ENCODE results near the gene NHLRC1. TPM values are rescaled to one million over a fixed set of nuclear protein-coding genes. Genes with fewer than 3 reads are reported as not detected.
A peak's percentile ranks its signal among the peaks of the same experiment; 100 is the strongest.

NHLRC1 gene
- 2.4 and 2.9 TPM in 2 replicates for total RNA-seq

GRCh38 chr6:18122128-18123093 is at the start of gene NHLRC1:
Gene NHLRC1 (minus strand): TSS chr6:18122677. CDS start chr6:18122606, 71 bp downstream.
- peaks cover 11% of the 10 kb centered on the region for H3K79me2 ChIP-seq (ENCODE audit: insufficient read depth, low read length)
- TF ChIP-seq CTCF (IDR thresholded peaks at IDR 0.05; ENCODE audit: extremely low read depth, low read depth, low read length) = peak; percentile 89
- DNase-seq (ENCODE audit: insufficient read length, low spot score, missing footprints) = peak; percentile 97
- H4K20me1 ChIP-seq (ENCODE audit: insufficient read depth, low read length) = no peaks in the 10 kb centered on the region
- peak within 1 kb of the TSS; percentile 77 for H3K4me3 ChIP-seq (ENCODE audit: insufficient read depth, low read length)
- H3K27ac ChIP-seq (ENCODE audit: low read depth, low read length) = peak within 1 kb of the TSS; percentile 44
- peak within 1 kb of the TSS; percentile 93 for H3K4me2 ChIP-seq (ENCODE audit: insufficient read depth, low read length)
- H3K9me3 ChIP-seq (ENCODE audit: low read depth, low read length) = no peaks in the 10 kb centered on the region
- peaks cover 11% of the 10 kb centered on the region for H3K4me1 ChIP-seq (ENCODE audit: insufficient read depth, low read length)
- H3K36me3 ChIP-seq (ENCODE audit: insufficient read depth, low read length) = no peaks in the 10 kb centered on the region
- H3K27me3 ChIP-seq (ENCODE audit: insufficient read depth, low read length) = no peaks in the 10 kb centered on the region
- H2AFZ ChIP-seq (ENCODE audit: low read length) = peak within 1 kb of the TSS; percentile 100

GRCh38 chr6:18171871-18172270 is 49.4 kb upstream of the NHLRC1 start:
- no peaks in the 10 kb centered on the region for H3K27me3 ChIP-seq (ENCODE audit: insufficient read depth, low read length)
- H3K9me3 ChIP-seq (ENCODE audit: low read depth, low read length) = no peaks in the 10 kb centered on the region
- no peaks in the 10 kb centered on the region for H3K79me2 ChIP-seq (ENCODE audit: insufficient read depth, low read length)
- no peak overlapping the region for H3K4me2 ChIP-seq (ENCODE audit: insufficient read depth, low read length)
- no peak overlapping the region for H3K4me3 ChIP-seq (ENCODE audit: insufficient read depth, low read length)
- peaks cover 20% of the 10 kb centered on the region for H3K36me3 ChIP-seq (ENCODE audit: insufficient read depth, low read length)
- no peak for DNase-seq (ENCODE audit: insufficient read length, low spot score, missing footprints)
- H2AFZ ChIP-seq (ENCODE audit: low read length) = no peak overlapping the region
- H3K27ac ChIP-seq (ENCODE audit: low read depth, low read length) = no peak overlapping the region
- H3K4me1 ChIP-seq (ENCODE audit: insufficient read depth, low read length) = peaks cover 1% of the 10 kb centered on the region
- H4K20me1 ChIP-seq (ENCODE audit: insufficient read depth, low read length) = no peaks in the 10 kb centered on the region
- TF ChIP-seq CTCF (IDR thresholded peaks at IDR 0.05; ENCODE audit: extremely low read depth, low read depth, low read length) = no peak

GRCh38 chr6:18168264-18168663 is 45.8 kb upstream of the NHLRC1 start:
- Histone ChIP-seq H2AFZ (ENCODE audit: low read length) (no peak overlapping the region), H4K20me1 (ENCODE audit: insufficient read depth, low read length) (no peaks in the 10 kb centered on the region), H3K9me3 (ENCODE audit: low read depth, low read length) (no peaks in the 10 kb centered on the region), H3K27ac (ENCODE audit: low read depth, low read length) (no peak overlapping the region), H3K36me3 (ENCODE audit: insufficient read depth, low read length) (peaks cover 17% of the 10 kb centered on the region), H3K27me3 (ENCODE audit: insufficient read depth, low read length) (no peaks in the 10 kb centered on the region), H3K4me1 (ENCODE audit: insufficient read depth, low read length) (peaks cover 11% of the 10 kb centered on the region), H3K4me3 (ENCODE audit: insufficient read depth, low read length) (no peak overlapping the region), H3K79me2 (ENCODE audit: insufficient read depth, low read length) (no peaks in the 10 kb centered on the region), H3K4me2 (ENCODE audit: insufficient read depth, low read length) (no peak overlapping the region)
- DNase-seq (ENCODE audit: insufficient read length, low spot score, missing footprints) = no peak
- TF ChIP-seq CTCF (IDR thresholded peaks at IDR 0.05; ENCODE audit: extremely low read depth, low read depth, low read length) = no peak

- Histone ChIP-seq H2AFZ (ENCODE audit: low read length) (no peak overlapping the region), H4K20me1 (ENCODE audit: insufficient read depth, low read length) (no peaks in the 10 kb centered on the region), H3K79me2 (ENCODE audit: insufficient read depth, low read length) (no peaks in the 10 kb centered on the region), H3K4me3 (ENCODE audit: insufficient read depth, low read length) (no peak overlapping the region), H3K4me1 (ENCODE audit: insufficient read depth, low read length) (peaks cover 11% of the 10 kb centered on the region), H3K27ac (ENCODE audit: low read depth, low read length) (peak overlapping the region; percentile 61), H3K4me2 (ENCODE audit: insufficient read depth, low read length) (peak overlapping the region; percentile 14), H3K36me3 (ENCODE audit: insufficient read depth, low read length) (peaks cover 27% of the 10 kb centered on the region), H3K27me3 (ENCODE audit: insufficient read depth, low read length) (no peaks in the 10 kb centered on the region), H3K9me3 (ENCODE audit: low read depth, low read length) (no peaks in the 10 kb centered on the region)
- DNase-seq (ENCODE audit: insufficient read length, low spot score, missing footprints) = peak; percentile 84
- no peak for TF ChIP-seq CTCF (IDR thresholded peaks at IDR 0.05; ENCODE audit: extremely low read depth, low read depth, low read length)
These were observed 44.0 kb upstream of the NHLRC1 start for GRCh38 chr6:18166312-18167036.

Data from osteoblast (primary cell).